DOHH2 (cell line): ENCODE measurements around the gene TCP11L1.

ENCODE experiments used
- CTCF ChIP-seq: fragments of 200-600 bp; sonication (generic); IDR thresholded peaks from one replicate; pipeline ENCODE4 v1.5.1; 2014; ENCODE audit warnings: antibody characterized with exemption, mild to moderate bottlenecking, low read depth, low read length; ENCODE audit not compliant: poor library complexity, severe bottlenecking
- EZH2phosphoT487 ChIP-seq: fragments of 200-600 bp; sonication (generic); IDR thresholded peaks from 2 replicates; pipeline ENCODE4 v1.6.1; 2017; ENCODE audit warnings: borderline replicate concordance, mild to moderate bottlenecking, antibody characterized with exemption, low read length, moderate library complexity, mixed read lengths

GRCh38 chr11:33064033-33064825 is 24.9 kb downstream of the TCP11L1 start:
- TF ChIP-seq CTCF (no peak), EZH2phosphoT487 (no peak)
